GM21423 (cell line): ENCODE data around the gene ARHGEF25.
"Not testable (repeated sequence)": the region's sequence is repeated elsewhere in the genome, so short reads cannot be mapped to it uniquely, and the experiment has no call there.

Experiments used
- ATAC-seq: cut with Tn5 transposase; IDR thresholded peaks from one replicate; pipeline ENCODE4 v1.9.1; 2021; ENCODE audit warnings: mild to moderate bottlenecking, moderate library complexity; ENCODE audit not compliant: unreplicated experiment

The ARHGEF25 gene

GRCh38 chr12:57611108-57611826, at the start of gene ARHGEF25:
Gene ARHGEF25, plus strand, starts transcription at chr12:57611435. Its CDS starts 460 bp downstream, at chr12:57611895.
- peak; percentile 44 for ATAC-seq

GRCh38 chr12:57563358-57563757, 47.9 kb upstream of the ARHGEF25 start:
- ATAC-seq, result no peak

- ATAC-seq, result no peak
Observed at GRCh38 chr12:57564178-57564740, 47.0 kb upstream of the ARHGEF25 start.

GRCh38 chr12:57568838-57569237, 42.4 kb upstream of the ARHGEF25 start:
- ATAC-seq, result no peak

GRCh38 chr12:57569858-57570257, 41.4 kb upstream of the ARHGEF25 start:
- no peak for ATAC-seq

GRCh38 chr12:57570438-57570837, 40.8 kb upstream of the ARHGEF25 start:
- ATAC-seq, result not testable (repeated sequence)

- ATAC-seq, result no peak
Observed at GRCh38 chr12:57571926-57572762, 39.1 kb upstream of the ARHGEF25 start.

GRCh38 chr12:57574795-57575194, 36.4 kb upstream of the ARHGEF25 start:
- no peak for ATAC-seq

- no peak for ATAC-seq
Observed at GRCh38 chr12:57575771-57576612, 35.2 kb upstream of the ARHGEF25 start.

GRCh38 chr12:57576613-57577160, 34.5 kb upstream of the ARHGEF25 start:
- no peak for ATAC-seq

GRCh38 chr12:57577981-57578758, 33.1 kb upstream of the ARHGEF25 start:
- ATAC-seq, result no peak

- ATAC-seq, result no peak
Observed at GRCh38 chr12:57579011-57579410, 32.2 kb upstream of the ARHGEF25 start.

GRCh38 chr12:57579677-57580465, 31.4 kb upstream of the ARHGEF25 start:
- no peak for ATAC-seq

GRCh38 chr12:57580466-57580795, 30.8 kb upstream of the ARHGEF25 start:
- ATAC-seq, result no peak

GRCh38 chr12:57581802-57582201, 29.4 kb upstream of the ARHGEF25 start:
- ATAC-seq, result no peak

GRCh38 chr12:57582440-57582839, 28.8 kb upstream of the ARHGEF25 start:
- no peak for ATAC-seq

- ATAC-seq, result peak; percentile 96
Observed at GRCh38 chr12:57583008-57583831, 28.0 kb upstream of the ARHGEF25 start.

GRCh38 chr12:57584050-57584449, 27.2 kb upstream of the ARHGEF25 start:
- ATAC-seq, result no peak
